OCI-LY1 (cell line): ENCODE data around the gene OR6Y1.

Experiments used
- EZH2 ChIP-seq: fragments of 200-600 bp; sonication (generic), shearing (Covaris generic); IDR thresholded peaks from 2 replicates; pipeline ENCODE4 v1.8.0; 2017; ENCODE audit warnings: borderline replicate concordance, mixed run types, mild to moderate bottlenecking, antibody characterized with exemption, low read length, moderate library complexity, mixed read lengths
- TF ChIP-seq, protein P1 (sequence below): fragments of 200-600 bp; sonication (generic), shearing (Covaris generic); IDR thresholded peaks from 2 replicates; pipeline ENCODE4 v1.5.1; 2017; ENCODE audit warnings: mild to moderate bottlenecking, antibody characterized with exemption, low read length, moderate library complexity, mixed read lengths

DNA sequence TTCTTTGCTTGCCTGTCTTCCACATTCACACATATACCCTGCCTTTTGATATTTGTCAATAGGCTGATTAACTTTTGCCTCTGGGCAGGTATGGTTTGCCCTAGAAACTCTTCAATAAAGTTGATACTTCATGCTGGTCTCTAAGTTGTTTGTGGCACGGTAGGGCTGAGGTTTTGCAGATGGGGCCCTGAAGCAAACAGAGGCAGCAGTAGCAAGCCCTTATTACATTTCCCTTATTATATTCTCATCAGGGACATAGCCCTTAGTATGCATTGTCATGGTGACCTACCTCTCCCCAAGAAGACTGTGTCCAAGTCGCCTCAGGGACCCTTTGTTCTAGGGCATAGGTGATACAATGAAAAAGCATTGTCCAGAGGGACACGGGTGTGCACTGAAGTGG, 16.3 kb upstream of the OR6Y1 start, which contains the start of gene OR6P1:
- TF ChIP-seq, protein P1, sequence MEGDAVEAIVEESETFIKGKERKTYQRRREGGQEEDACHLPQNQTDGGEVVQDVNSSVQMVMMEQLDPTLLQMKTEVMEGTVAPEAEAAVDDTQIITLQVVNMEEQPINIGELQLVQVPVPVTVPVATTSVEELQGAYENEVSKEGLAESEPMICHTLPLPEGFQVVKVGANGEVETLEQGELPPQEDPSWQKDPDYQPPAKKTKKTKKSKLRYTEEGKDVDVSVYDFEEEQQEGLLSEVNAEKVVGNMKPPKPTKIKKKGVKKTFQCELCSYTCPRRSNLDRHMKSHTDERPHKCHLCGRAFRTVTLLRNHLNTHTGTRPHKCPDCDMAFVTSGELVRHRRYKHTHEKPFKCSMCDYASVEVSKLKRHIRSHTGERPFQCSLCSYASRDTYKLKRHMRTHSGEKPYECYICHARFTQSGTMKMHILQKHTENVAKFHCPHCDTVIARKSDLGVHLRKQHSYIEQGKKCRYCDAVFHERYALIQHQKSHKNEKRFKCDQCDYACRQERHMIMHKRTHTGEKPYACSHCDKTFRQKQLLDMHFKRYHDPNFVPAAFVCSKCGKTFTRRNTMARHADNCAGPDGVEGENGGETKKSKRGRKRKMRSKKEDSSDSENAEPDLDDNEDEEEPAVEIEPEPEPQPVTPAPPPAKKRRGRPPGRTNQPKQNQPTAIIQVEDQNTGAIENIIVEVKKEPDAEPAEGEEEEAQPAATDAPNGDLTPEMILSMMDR: no peak
- TF ChIP-seq EZH2: no peak
